Measurements from ENCODE around the gene ZNF487. TPM values are rescaled to one million over a fixed set of nuclear protein-coding genes. Genes with fewer than 3 reads are reported as not detected.

The ZNF487 gene
- total RNA-seq, 1 donor from 2014 or later, result 2.0 TPM

DNA sequence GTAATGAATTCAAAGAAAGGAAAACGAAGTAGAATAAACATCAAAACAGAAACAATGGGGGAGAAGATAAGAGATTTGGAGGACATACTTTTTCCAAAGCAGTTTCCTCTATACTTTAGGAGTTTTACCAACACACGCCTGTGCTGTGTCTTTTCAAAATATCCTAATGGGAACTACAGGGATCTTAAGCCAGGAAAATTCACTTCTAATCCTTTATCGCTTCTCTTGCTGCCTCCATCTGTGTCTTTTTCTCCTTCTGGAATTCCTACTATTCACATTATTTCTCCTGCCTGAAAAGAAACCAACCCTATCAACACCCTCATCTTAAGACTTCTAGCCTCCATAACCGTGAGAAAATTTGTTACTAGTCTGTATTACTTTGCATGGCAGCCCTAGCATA is 34.7 kb upstream of the ZNF487 start:
- H2AFZ ChIP-seq (replicated peaks), result no peak overlapping the region
- no peaks in the 10 kb centered on the region for H3K36me3 ChIP-seq
- H3K9me3 ChIP-seq (ENCODE audit: low read depth), result no peaks in the 10 kb centered on the region
- peaks cover 50% of the 10 kb centered on the region for H3K4me1 ChIP-seq
- TF ChIP-seq CTCF (IDR thresholded peaks at IDR 0.05), result no peak
- no peak for TF ChIP-seq EZH2phosphoT487 (IDR thresholded peaks at IDR 0.05)
- no peak for TF ChIP-seq EZH2 (IDR thresholded peaks at IDR 0.05)
- no peak overlapping the region for H3K9ac ChIP-seq
- H3K4me3 ChIP-seq, result peak overlapping the region; percentile 18
- H3F3A ChIP-seq (ENCODE audit: low read depth), result peaks cover 62% of the 10 kb centered on the region
- Mint-ChIP-seq H3K27ac (no peak overlapping the region), H3K4me3 (no peak overlapping the region), H3K27me3 (ENCODE audit: insufficient read depth, low read depth) (no peaks in the 10 kb centered on the region), H3K36me3 (peaks cover 12% of the 10 kb centered on the region), H3K9me3 (no peaks in the 10 kb centered on the region), H3K4me1 (peaks cover 61% of the 10 kb centered on the region)
- H3K27me3 ChIP-seq, result no peaks in the 10 kb centered on the region
- peaks cover 95% of the 10 kb centered on the region for H4K20me1 ChIP-seq (ENCODE audit: low read depth)
- no peak for DNase-seq (ENCODE audit: low spot score)
- H3K4me2 ChIP-seq, result peak overlapping the region; percentile 65
- H3K79me2 ChIP-seq (ENCODE audit: low read depth), result peaks cover 100% of the 10 kb centered on the region
- H3K27ac ChIP-seq, result peak overlapping the region; percentile 87

GRCh38 chr10:43402880-43403452 is 33.9 kb upstream of the ZNF487 start:
- peaks cover 97% of the 10 kb centered on the region for H4K20me1 ChIP-seq (ENCODE audit: low read depth)
- Mint-ChIP-seq H3K27me3 (ENCODE audit: insufficient read depth, low read depth) (no peaks in the 10 kb centered on the region), H3K36me3 (peaks cover 12% of the 10 kb centered on the region), H3K4me3 (no peak overlapping the region), H3K27ac (no peak overlapping the region), H3K9me3 (no peaks in the 10 kb centered on the region), H3K4me1 (peaks cover 53% of the 10 kb centered on the region)
- no peak overlapping the region for H3K9ac ChIP-seq
- no peak overlapping the region for H2AFZ ChIP-seq (replicated peaks)
- H3K9me3 ChIP-seq (ENCODE audit: low read depth), result no peaks in the 10 kb centered on the region
- H3K4me2 ChIP-seq, result peak overlapping the region; percentile 65
- H3K79me2 ChIP-seq (ENCODE audit: low read depth), result peaks cover 100% of the 10 kb centered on the region
- H3K36me3 ChIP-seq, result no peaks in the 10 kb centered on the region
- no peak for DNase-seq (ENCODE audit: low spot score)
- TF ChIP-seq EZH2 (IDR thresholded peaks at IDR 0.05) (no peak), EZH2phosphoT487 (IDR thresholded peaks at IDR 0.05) (no peak), CTCF (IDR thresholded peaks at IDR 0.05) (no peak)
- peak overlapping the region; percentile 87 for H3K27ac ChIP-seq
- peaks cover 60% of the 10 kb centered on the region for H3F3A ChIP-seq (ENCODE audit: low read depth)
- H3K27me3 ChIP-seq, result no peaks in the 10 kb centered on the region
- no peak overlapping the region for H3K4me3 ChIP-seq
- peaks cover 43% of the 10 kb centered on the region for H3K4me1 ChIP-seq

- Mint-ChIP-seq H3K4me3 (no peak overlapping the region), H3K27me3 (ENCODE audit: insufficient read depth, low read depth) (no peaks in the 10 kb centered on the region), H3K36me3 (peaks cover 12% of the 10 kb centered on the region), H3K27ac (no peak overlapping the region), H3K9me3 (no peaks in the 10 kb centered on the region), H3K4me1 (peaks cover 46% of the 10 kb centered on the region)
- no peak for DNase-seq (ENCODE audit: low spot score)
- H3K9ac ChIP-seq, result no peak overlapping the region
- H3K36me3 ChIP-seq, result no peaks in the 10 kb centered on the region
- H3K4me2 ChIP-seq, result no peak overlapping the region
- peaks cover 48% of the 10 kb centered on the region for H3F3A ChIP-seq (ENCODE audit: low read depth)
- H4K20me1 ChIP-seq (ENCODE audit: low read depth), result peaks cover 94% of the 10 kb centered on the region
- H3K27me3 ChIP-seq, result no peaks in the 10 kb centered on the region
- peaks cover 95% of the 10 kb centered on the region for H3K79me2 ChIP-seq (ENCODE audit: low read depth)
- H3K9me3 ChIP-seq (ENCODE audit: low read depth), result no peaks in the 10 kb centered on the region
- no peak overlapping the region for H3K4me3 ChIP-seq
- no peak for TF ChIP-seq EZH2phosphoT487 (IDR thresholded peaks at IDR 0.05)
- no peak for TF ChIP-seq CTCF (IDR thresholded peaks at IDR 0.05)
- no peak for TF ChIP-seq EZH2 (IDR thresholded peaks at IDR 0.05)
- no peak overlapping the region for H3K27ac ChIP-seq
- H3K4me1 ChIP-seq, result peaks cover 41% of the 10 kb centered on the region
- H2AFZ ChIP-seq (replicated peaks), result no peak overlapping the region
These were observed 32.8 kb upstream of the ZNF487 start for GRCh38 chr10:43403911-43404703.

Measured in neural progenitor cell (in vitro differentiated cells).